HEK293T (cell line): ENCODE results near the gene ARL4A.

Experiments used
- ELF4 ChIP-seq: fragments of 450-650 bp; IDR thresholded peaks from 2 replicates; pipeline ENCODE4 v1.6.1; 2017; ENCODE audit warnings: antibody characterized with exemption
- FOXM1 ChIP-seq: fragments of 450-650 bp; IDR thresholded peaks from 2 replicates; pipeline ENCODE4 v1.6.1; 2017; ENCODE audit warnings: mild to moderate bottlenecking, borderline replicate concordance

GRCh38 chr7:12719981-12720865 is 32.8 kb downstream of the ARL4A start:
- TF ChIP-seq FOXM1 (no peak), ELF4 (no peak)
